Colonic mucosa (tissue), 4 donors: ENCODE data around the gene TACC2. TPM values are rescaled to one million over a fixed set of nuclear protein-coding genes. Genes with fewer than 3 reads are reported as not detected.

Experiments used
- DNase-seq: peaks from one replicate; pipeline ENCODE4 v3.0.0-alpha.2; 2020
- H3K27ac ChIP-seq: fragments of 200-600 bp; one replicate; pipeline ENCODE4 v1.8.0; 2021
- H3K27me3 ChIP-seq: fragments of 200-600 bp; one replicate; pipeline ENCODE4 v1.8.0; 2021
- H3K36me3 ChIP-seq: fragments of 200-600 bp; one replicate; pipeline ENCODE4 v1.8.0; 2021
- H3K4me1 ChIP-seq: fragments of 200-600 bp; one replicate; pipeline ENCODE4 v1.8.0; 2021; ENCODE audit warnings: mild to moderate bottlenecking
- H3K4me3 ChIP-seq: fragments of 200-600 bp; one replicate; pipeline ENCODE4 v1.8.0; 2021
- H3K9ac ChIP-seq, 2 donors: one replicate each; pipeline ENCODE4 v1.7.0; 2013; ENCODE audit warnings: control low read depth in 2 of 2, low read depth in 2 of 2, low read length in 2 of 2
- H3K9me3 ChIP-seq: fragments of 200-600 bp; one replicate; pipeline ENCODE4 v1.8.0; 2021
- CTCF ChIP-seq: fragments of 200-600 bp; IDR thresholded peaks from one replicate; pipeline ENCODE4 v1.8.0; 2022; ENCODE audit warnings: antibody characterized with exemption, mild to moderate bottlenecking
- intact Hi-C: fragments of 100-400 bp; cut with DNase I; formaldehyde crosslinking; loops from one replicate; pipeline ENCODE4 v1.14.1; 2022
- total RNA-seq, 2 donors: library from RNA; stranded (reverse); fragmentation: NEBNext Ultra II Directional in 1 of 2; extraction: Animal tissue kit (Norgen Biotek cat#: 25700) in 1 of 2; gene quantifications; one replicate each; pipeline ENCODE4 v1.2.1, GENCODE V29; 2021
- donor health status: healthy.
- donor health status: DM: no; HTN: no; CAD: no.
- donor health status: DM: no; HTN: no; CAD: no.

The TACC2 gene
- total RNA-seq, 2 donors from 2014 or later, result 90.0 to 93.2 TPM

GRCh38 chr10:122124342-122124741 is 135.4 kb downstream of the TACC2 start:
- no peak for TF ChIP-seq CTCF
- no peak for DNase-seq
- Histone ChIP-seq H3K27me3 (no peaks in the 10 kb centered on the region), H3K9ac (no peak overlapping the region), H3K36me3 (no peaks in the 10 kb centered on the region), H3K9me3 (no peaks in the 10 kb centered on the region), H3K27ac (no peak overlapping the region), H3K4me1 (peaks cover 5% of the 10 kb centered on the region), H3K4me3 (no peak overlapping the region)
- intact Hi-C loops, result no loop called here

- TF ChIP-seq CTCF, result no peak
- DNase-seq, result no peak
- peaks cover 5% of the 10 kb centered on the region for H3K4me1 ChIP-seq
- no peak overlapping the region for H3K4me3 ChIP-seq
- no peaks in the 10 kb centered on the region for H3K27me3 ChIP-seq
- no peak overlapping the region for H3K27ac ChIP-seq
- H3K9me3 ChIP-seq, result no peaks in the 10 kb centered on the region
- H3K36me3 ChIP-seq, result no peaks in the 10 kb centered on the region
- intact Hi-C loops, result no loop called here
- no peak overlapping the region for H3K9ac ChIP-seq
Measured at GRCh38 chr10:122124808-122125207, 135.8 kb downstream of the TACC2 start.

- no peak overlapping the region for H3K4me3 ChIP-seq
- no peaks in the 10 kb centered on the region for H3K36me3 ChIP-seq
- H3K9ac ChIP-seq, result no peak overlapping the region
- no peak for TF ChIP-seq CTCF
- H3K4me1 ChIP-seq, result peaks cover 5% of the 10 kb centered on the region
- no peak for DNase-seq
- H3K27ac ChIP-seq, result peak overlapping the region; percentile 45
- no peaks in the 10 kb centered on the region for H3K9me3 ChIP-seq
- H3K27me3 ChIP-seq, result no peaks in the 10 kb centered on the region
- intact Hi-C loops, result no loop called here
Measured at GRCh38 chr10:122126763-122127659, 138.0 kb downstream of the TACC2 start.

DNA sequence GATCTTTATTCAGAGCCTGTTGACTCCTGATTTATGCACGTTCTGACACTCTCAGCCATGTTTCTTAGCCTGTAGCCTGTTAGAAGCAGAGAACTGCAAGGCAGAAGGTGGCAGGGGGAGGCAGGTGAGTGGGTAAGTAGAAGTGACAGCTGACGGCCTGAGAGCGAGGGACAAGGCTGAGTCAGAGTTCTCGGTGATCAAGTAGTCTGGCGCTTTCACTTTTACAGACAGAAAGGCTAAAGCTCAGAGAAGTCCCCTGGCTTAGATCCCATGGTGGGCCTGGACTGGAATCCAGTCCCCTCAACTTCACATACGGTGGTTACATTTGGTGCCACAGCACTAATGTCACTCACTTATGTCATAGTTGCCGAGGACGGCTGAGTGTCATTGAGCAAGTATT is 139.0 kb downstream of the TACC2 start:
- intact Hi-C loops, result no loop called here
- no peak for TF ChIP-seq CTCF
- Histone ChIP-seq H3K27me3 (no peaks in the 10 kb centered on the region), H3K4me1 (peaks cover 5% of the 10 kb centered on the region), H3K4me3 (no peak overlapping the region), H3K27ac (peak overlapping the region; percentile 45), H3K9ac (peak overlapping the region in 1 of 2 donors; percentile 1), H3K9me3 (no peaks in the 10 kb centered on the region), H3K36me3 (no peaks in the 10 kb centered on the region)
- no peak for DNase-seq

DNA sequence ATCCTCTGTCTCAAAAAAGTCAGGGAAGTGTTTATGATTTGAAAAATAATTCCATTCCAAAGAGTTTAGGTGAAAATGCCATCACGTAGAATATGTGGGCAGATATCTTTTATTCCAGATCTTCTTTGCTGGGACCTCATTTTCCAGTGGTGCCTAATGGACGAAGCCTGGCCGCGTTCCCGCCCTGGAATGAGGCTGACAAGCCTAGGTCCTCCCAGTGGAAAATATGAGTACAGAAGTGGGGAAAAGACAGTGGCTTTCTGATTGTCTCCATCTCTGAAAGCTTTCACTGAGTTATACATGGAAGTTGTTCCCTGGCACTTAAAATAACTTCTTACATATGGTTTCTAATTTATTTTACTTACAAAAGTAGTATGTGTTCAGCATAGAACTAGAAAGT is 139.4 kb downstream of the TACC2 start:
- no peak for TF ChIP-seq CTCF
- peaks cover 5% of the 10 kb centered on the region for H3K4me1 ChIP-seq
- H3K27ac ChIP-seq, result peak overlapping the region; percentile 45
- H3K9me3 ChIP-seq, result no peaks in the 10 kb centered on the region
- H3K9ac ChIP-seq, result peak overlapping the region in 1 of 2 donors; percentile 1
- no peaks in the 10 kb centered on the region for H3K36me3 ChIP-seq
- no peak overlapping the region for H3K4me3 ChIP-seq
- no peaks in the 10 kb centered on the region for H3K27me3 ChIP-seq
- no peak for DNase-seq
- intact Hi-C loops, result no loop called here
